HL-60/S4 treated with phorbol 12-myristate 13-acetate at 8.2 ng/mL for 4 days and 3 days (cell line): ENCODE data around the gene NBEAL2.
"Not testable (repeated sequence)": the region's sequence is repeated elsewhere in the genome, so short reads cannot be mapped to it uniquely, and the experiment has no call there.

ENCODE experiments used
- in situ Hi-C: fragments of 300-500 bp; cut with MboI; formaldehyde crosslinking; loops from 2 replicates; pipeline ENCODE4 v1.15.0; 2022; ENCODE audit warnings: low sequenced_read_pairs

Gene NBEAL2

DNA sequence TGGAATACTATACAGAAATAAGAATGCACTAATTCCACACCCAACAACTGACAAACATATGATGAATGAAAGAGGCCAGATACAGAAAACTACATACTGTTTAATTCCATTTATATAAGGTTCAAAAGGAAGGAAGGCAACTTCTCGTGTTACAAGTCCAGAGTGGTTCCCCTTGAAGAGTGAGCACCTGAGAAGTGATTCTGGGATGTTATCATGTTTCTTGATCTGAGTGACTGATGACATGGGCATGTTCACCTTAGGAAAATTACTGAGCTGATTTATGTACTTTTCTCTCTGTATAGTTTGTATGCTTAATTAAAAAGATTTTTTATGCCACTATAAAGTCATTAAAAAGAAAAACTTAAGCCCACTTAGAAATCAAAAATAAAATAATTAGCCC, 16.5 kb upstream of the NBEAL2 start:
- in situ Hi-C loops, result no loop called here

DNA sequence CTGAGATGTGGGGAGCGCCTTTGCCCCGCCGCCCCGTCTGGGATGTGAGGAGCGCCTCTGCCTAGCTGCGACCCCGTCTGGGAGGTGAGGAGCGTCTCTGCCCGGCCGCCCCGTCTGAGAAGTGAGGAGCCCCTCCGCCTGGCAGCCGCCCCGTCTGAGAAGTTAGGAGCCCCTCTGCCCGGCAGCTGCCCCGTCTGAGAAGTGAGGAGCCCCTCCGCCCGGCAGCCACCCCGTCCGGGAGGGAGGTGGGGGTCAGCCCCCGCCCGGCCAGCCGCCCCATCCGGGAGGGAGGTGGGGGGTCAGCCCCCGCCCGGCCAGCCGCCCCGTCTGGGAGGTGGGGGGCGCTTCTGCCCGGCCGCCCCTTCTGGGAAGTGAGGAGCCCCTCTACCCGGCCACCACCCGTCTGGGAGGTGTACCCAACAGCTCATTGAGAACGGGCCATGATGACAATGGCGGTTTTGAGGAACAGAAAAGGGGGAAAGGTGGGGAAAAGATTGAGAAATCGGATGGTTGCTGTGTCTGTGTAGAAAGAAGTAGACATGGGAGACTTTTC, 15.4 kb upstream of the NBEAL2 start:
- in situ Hi-C loops, result not testable (repeated sequence)

DNA sequence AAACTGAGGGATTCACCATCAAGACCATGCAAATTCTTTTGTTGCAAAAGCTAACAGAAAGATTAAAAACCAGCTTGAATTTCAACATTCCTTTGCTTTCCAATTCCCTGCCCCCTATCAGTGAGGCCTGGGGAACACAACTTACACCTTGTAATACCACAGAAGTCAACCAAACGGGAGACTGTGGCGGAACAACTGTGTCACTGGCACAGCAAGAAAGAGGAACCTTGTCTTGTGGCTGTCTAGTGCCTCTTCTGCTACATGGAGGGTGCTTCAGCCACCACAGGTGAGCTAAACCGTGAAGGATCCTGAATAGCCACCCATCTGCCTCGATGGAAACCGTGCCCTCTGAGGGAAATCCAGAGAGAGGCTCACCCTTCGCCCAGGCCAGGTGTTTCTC, 14.3 kb upstream of the NBEAL2 start:
- in situ Hi-C loops, result no loop called here

DNA sequence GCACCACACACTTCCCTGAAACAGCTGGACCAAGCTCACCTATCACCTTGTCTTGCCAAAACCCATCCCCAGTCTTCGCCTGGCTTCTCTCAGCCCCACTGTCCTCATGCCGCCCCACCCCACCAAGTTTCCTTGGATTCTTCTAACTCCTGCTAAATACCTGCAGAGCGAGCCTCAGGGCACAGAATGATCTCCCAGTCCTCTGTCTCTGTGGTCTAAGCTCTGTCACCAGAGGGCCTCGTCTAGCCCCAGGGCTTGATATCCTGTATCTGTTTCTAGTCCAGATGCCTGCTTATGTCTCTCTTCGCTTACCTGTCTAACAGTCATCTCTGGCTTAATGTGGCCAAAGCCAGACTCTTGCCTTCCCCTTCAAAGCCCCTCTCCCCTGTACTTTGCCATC, 12.7 kb upstream of the NBEAL2 start:
- in situ Hi-C loops, result no loop called here

DNA sequence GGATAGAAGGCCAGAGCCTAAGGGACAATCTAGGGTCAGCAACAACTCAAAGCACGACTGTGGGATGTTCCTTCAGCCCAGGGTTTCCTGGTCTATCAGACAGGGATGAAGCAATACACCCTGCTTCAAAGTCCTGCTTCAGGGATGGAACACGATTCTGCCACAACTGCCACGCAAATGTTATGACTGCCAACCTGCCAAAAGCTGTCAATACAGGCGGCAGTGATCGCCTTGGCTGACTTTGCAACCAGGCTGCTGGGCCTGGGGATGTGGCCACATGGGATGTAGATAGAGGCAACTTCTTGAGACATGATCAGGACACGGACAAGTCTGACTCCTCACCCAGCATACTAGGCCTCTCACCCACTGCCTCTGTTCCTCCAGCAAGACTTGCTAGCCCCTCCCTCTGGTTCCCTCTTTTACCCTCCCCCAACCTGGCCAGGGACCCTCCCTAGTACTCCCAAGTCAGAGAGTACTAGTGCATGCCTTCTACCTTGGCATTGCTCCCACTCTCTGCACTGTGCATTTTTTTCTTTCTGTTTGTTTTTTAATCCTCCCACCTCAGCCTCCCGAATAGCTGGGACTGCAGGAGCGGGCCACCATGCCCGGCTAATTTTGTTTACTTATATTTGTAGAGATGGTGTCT, 10.6 kb upstream of the NBEAL2 start:
- in situ Hi-C loops, result no loop called here

DNA sequence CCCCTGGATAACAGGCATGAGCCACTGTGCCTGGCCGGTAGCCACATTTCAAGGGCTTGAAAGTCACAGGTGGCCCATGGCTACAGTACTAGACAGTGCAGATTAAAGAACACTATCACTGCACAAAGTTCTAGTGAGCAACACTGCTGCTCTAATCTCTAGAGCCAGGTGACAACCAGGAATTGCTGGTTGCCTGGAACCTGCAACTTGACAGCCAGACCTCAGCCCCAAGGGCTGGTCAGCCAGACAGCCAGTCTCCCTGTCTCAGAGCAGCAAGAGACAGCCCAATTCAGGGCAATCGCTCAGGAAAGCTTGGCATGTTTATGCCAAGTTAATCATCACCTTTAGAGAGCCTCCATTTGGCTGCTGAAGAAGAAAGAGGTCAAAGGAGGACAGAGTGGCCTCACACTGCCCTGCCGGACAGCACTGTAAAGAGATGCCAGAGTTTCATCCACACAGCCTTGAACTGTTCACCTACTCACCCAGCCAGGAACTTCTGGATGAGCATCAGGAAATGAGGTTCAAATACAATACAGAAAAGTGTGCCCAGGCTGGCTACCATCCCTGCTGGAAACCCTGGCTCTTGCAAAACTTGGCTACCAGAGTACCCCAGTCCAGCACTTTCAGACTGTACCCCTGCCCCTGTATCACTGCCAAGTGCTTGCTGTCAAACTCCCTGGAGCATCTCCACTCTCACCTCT, 8.9 kb upstream of the NBEAL2 start:
- in situ Hi-C loops, result no loop called here

DNA sequence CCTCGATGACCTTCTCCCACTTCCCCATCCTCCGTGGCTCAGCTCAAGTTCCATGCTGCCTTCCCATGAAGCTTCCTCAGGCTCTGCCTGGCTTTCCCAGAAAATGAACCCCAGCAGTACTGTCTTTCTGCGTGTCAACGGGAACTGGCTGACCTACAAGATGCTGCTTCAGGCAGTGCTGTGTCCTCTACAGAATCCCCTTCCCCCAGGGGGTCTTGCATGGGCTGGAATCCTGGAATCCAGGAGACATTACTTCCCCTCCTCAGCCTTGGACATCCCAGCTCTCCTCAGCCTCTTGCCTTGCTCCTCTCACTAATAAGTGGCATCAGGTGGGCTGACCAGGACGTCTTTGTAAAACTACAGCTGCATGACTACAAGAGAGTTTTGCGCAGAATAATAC, 8.3 kb upstream of the NBEAL2 start:
- in situ Hi-C loops, result no loop called here

DNA sequence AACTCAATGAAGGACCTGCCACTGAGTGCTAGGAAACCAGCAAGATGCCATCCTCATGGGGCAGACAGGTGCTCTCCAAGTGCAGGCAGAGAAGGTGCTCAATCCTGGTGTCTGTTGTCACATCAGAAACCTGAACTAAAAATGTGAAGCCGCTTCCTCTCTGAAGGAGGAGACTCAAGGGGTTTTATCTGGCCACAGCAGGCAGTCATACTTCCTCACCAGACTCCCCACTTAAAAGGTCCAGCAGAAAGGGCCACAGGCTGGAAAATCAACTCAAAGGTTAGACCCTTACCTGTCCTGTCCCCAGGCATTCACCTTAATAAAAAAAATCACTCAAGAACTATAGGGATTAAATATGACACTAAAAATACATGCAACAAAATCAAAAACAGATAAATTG, 7.7 kb upstream of the NBEAL2 start:
- in situ Hi-C loops, result no loop called here

DNA sequence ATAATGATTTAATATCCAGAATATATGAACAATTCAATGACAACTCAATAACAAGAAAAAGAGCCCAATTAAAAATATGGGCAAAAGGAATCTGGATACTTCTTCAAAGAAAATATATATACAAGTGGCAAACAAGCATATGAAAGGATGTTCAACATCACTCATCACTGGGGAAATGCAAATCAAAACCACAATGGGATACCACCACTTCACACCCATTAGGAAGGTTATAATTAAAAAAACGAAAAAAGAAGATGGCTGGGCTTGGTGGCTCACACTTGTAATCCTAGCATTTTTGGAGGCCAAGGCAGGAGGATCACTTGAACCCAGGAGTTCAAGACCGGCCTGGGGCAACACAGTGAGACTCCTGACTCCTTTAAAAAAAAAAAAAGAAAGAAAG, 7.1 kb upstream of the NBEAL2 start:
- in situ Hi-C loops, result no loop called here

DNA sequence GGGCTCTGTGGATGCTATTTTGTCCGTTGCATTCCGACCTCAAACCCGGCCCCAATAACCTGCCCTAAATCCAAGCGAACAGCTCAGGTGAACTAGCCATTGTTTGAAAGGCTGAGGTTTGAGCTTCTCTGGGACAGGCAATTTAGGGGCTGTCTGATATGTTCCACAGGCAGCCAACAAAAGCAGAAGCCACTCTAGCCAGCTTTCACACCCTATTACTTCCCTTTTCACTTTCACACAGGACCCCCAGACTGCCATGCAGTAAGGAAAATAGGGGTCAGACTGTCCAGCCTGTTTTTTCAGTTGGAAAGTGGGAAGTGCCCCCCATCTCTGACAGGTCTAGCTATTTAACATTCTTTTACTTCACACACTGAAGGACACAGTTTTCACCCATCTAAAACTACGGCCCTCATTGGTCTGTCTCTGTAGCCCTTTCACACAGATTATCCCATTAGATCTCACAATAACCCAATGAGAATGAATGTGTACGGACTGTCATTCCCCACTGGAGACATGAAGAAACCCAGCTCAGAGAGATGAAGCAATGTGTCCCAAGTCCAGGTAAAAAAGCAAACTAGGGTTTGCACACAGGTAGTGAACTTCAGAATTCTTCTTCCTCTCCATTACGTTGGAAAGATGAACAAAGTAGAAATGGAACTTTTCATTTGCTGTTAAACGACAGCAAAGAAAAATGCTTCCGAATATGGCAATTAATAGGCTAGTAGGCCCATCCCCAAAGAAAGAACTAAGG, 4.9 kb upstream of the NBEAL2 start:
- in situ Hi-C loops, result no loop called here

DNA sequence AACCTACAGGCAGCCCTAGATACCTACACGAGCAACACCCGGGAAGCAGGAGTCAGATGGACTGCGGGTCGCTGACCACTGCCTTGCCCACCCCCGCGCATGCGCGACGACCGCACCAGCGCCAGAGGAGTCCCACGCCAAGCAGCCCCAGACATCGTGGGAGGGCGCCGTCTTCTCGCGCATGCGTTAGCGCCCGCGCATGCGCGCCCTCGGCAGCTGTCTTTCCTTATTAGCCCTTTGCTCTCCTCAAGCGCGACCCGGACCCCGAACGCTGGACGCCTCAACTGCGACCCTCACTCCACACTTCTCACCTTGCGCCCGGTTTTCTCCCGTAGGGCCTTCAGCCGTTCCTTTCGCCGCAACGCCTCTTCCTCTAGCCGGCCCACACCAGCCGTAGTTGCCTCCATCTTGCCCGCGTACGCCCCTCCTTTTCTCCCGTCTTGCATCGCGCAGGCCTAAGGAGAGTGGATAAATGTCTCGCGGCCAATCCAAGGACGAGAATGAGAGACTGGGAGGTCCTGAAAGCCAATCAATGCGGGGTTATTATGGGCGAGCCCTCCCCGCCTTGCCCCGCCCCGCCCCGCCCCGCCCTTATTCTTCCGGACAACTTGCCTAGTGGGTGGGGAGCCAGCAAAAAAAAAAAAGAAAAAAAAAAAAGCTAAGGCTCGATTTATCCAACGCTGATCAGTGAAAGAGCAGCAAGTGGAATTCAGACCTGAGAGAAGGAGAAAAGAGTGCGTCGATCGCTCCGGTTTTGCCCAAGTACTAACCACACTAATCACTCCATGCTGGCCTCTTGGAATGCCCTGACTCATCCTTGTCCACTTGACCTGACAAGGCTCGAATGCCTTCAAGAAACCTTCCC, 2.9 kb upstream of the NBEAL2 start, which contains the start of gene CCDC12:
CCDC12 (minus strand) TSS at position 420 of the 865 bp plus-strand sequence; CDS start at position 407, 13 bp downstream.
- in situ Hi-C loops, result no loop called here

DNA sequence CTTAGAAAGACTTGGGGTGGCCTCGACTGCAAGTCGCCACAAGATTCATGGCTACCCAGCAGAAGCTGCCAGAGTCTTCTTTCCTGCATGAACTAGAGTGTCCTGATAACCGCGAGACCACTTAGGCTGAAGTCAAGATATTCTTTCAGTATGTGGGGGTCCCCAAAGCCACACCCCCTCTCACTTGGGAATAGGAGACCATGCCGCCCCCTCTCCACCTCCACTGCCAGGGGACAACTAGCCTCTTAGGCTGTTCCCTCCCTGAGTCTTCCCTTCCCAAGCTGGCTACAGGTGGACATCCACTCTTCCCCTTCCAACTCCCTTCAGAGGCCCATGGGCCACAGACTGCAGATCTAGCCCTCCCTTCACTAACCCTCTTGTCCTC, 1.7 kb upstream of the NBEAL2 start:
- in situ Hi-C loops, result no loop called here

DNA sequence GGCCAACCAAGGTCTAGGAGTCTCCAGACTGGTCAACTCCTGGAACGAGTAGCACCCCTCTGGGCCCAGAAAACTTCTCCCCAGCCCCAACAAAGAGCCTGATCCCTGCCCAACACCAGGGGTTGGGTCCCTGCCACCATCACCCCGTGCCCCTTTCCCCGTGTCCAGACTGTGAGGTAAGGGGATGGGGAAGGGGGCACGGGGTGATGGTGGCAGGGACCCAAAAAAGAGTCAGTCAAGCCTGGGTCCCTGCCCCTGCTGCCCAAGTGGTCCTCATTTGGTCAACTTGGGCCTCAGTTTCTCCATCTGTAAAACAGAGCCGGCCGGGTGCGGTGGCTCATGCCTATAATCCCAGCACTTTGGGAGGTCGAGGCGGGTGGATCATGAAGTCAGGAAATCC, 1.1 kb upstream of the NBEAL2 start:
- in situ Hi-C loops, result no loop called here

DNA sequence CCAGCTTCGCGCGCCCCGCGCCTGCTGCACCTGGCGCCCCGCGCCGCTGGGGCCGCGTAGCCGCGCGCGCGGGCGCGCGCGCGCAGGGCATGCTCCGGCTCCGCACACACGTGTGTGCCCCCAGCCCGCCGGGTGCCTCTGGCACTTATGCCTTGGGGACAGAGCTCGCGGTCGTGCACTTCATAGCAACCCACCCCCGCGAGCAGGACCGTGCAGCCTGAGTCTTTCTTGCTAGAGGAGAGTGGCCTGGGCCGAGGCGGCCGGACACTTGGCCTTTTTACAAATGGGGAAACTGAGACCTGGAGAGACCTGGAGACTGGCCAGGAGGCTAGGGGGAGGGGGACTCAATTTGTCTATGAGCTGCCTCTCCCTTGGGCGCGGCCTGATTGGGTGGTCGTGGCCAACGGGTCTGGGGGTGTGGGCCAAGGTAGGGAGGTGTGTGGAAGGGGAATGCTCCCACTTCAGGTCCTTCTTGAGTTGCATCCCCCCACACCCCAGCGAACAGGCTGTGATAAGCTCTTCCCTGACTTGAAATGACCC, 562 bp downstream of the NBEAL2 start:
- in situ Hi-C loops, result no loop called here

DNA sequence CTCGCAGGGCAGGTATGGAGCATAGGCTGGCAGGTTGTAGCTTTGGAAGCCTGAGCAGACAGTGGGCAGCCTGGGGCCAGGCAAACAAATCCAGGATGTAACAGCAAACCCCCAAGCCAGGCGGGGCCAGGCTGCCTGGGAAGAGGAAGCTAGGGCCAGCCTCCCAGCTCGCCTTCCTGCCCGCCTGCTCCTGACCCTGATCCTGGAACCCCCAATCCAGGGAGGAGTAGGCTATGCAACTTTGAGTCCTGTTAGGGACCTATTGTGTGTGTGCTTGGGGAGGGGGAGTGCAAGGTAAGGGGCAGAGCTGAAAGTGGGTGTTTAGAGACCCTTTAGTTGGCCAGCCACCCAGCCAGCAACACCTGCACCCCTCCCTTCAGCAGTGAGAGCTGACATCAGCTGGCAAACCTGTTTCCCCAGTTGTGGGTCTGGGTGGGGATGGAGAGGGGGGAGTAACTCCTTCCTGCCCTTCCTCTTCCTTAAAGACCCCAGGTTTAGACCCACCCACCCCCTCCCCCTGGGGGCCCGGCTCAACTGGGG, 2.5 kb downstream of the NBEAL2 start:
- in situ Hi-C loops, result no loop called here

DNA sequence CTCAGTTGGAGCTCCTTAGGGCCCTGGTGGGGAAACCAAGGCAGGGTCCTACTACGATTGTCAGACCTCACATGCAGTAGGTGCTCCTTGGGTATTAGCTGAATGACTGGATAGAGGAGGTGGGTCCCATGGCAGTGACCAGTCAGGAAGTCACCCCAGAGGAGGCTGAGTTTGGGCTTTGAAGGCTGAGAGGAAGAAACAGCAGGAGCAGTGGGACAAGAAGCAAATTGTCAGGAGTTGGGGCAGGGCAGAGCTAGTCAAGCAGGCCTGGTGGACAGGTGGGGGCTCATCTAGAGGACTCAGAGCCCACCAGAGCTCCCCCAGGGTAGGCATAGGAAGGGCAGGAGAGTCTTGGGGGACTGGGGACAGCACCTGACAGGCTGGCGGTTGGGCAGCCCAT, 3.1 kb downstream of the NBEAL2 start:
- in situ Hi-C loops, result no loop called here

DNA sequence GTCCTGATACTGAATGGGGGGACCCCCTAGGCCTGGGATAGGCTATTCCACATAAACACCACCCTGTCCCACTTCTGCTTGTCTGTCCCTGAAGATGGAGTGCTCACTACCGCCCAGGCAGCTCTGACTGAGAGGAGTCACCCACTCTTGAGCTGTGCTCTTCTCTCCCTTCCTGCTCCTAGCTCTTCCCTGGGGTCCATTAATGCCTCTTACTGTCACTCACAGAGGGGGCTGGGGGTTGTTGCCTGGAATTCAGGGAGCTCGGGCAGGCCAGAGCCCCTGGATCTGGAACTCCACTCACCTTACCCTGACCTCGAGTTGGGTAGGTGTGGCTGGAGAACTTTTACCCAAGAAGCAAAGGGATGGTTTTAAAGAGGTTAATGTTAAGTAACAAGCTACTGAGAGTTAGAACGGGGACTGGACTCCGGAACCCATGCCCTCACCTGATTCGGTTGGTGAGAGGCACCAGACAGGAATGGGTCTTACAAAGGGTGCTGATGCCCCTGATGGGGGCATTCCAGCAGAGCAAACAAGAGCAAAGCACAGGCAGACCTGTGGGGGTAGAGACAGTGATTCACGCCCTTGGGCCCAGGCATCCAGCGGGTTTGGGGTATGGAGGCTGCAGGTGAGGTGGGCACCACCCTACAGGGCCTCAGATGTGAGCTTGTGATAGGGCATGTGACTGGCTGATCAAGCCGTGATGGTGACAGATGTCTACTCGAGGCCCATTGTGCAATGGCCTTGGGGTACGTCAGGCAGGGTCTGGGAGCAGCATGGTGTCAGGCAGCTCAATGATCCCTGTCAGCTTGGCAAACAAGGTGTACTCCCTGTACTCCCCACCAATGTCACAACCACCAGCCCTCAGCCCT, 5.4 kb downstream of the NBEAL2 start:
- in situ Hi-C loops, result no loop called here

DNA sequence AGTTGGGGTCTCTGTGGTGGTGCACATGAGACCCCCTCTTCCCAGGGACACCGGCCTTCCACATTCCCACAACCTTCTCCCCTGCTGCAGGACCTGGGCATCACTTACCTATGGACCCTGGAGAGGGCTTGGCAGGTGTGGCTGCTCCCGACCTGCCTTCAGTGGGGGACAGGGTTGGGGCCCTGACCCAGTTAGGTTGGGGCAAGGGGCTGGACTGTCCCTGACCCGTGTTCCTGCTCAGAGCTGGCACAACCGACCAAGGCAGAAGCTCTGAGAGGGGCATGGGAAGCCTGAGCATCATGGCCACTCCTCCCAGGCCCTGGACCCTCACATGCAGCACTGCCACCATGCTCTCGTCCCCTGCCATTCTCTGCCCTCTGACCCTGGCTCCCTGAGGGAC, 6.1 kb downstream of the NBEAL2 start:
- in situ Hi-C loops, result no loop called here

DNA sequence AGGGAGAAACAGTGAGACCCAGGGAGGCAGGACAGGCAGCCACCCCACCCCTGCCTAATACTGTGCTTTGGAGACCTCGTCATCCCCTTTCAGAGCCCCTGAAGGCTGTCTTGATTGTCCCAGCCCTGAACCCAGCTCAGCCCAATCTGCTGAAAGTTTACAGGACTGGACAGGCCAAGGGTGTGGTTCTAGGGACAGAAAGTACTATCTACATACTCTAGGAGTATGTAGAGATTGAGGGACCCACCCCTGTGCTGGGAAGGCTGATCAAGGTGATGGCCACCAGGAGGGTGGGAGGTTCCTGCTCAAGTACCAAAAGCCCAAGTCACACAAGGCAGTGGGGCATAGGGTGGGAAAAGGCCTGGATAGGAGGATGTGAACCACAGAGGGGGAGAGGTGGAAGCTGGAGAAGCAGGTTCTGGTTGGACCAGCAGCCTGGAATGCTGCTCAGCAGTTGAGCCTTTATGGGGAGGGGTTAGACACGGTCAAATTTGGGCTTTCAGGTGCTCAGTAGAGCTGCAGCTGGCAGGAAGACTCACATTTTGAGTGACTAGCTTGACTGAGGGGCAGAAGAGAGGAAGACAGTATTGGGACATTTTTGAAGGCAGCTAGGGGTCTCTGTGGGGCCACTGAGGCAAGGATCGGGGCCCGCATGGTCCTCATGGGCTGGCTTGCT, 6.7 kb downstream of the NBEAL2 start:
- in situ Hi-C loops, result no loop called here
